ENCODE data around the gene NR2F1. TPM values are rescaled to one million over a fixed set of nuclear protein-coding genes. Genes with fewer than 3 reads are reported as not detected.

The NR2F1 gene
- total RNA-seq, 1 donor from 2014 or later, result 0.47 TPM

DNA sequence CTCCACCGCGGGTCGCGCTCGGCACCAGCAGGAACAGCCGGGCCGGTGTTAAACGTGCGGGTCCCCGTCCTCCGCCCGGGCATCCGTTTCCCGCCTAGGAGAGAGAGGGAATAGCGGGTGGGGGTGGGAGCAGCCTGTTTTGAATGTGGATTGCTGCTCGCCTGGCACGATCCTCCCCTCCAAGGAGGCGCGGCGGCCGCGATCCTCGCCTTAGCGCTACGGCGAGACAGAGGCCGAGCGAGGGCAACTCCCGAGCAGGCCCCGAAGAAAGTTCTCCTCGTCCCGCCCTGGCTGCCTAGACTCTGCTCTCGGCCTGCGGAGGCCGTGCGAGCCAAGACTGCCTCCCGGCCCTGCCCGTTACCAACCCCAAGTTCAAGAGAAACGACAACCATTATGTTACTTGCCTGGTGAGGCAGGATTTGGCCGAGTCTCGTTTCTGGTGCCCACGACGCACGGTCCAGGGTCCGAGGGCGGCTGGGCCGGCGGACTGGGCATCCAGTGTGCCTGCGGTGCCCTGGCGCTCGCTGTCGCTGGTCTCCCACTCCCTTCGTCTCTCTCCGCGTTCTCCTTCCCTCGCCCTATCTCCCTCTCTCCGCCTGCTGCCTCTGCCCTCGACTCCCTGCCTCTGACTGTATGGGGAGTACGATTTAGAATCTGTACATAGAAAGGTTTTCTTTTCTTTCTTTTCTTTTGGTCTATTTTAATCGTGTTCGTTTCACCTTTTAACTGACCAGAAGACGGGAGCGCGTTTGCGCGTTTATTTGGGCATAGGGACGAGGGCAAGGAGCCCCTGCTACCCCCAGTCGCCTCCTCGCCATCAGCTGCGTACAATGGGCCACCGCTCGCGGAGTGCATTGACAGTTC is 2.7 kb upstream of the NR2F1 start:
- intact Hi-C loops (cut with micrococcal nuclease), result no loop called here
- Histone ChIP-seq H3K4me3 (peak overlapping the region; percentile 75), H3K27ac (replicated peaks) (no peak overlapping the region), H3K27me3 (ENCODE audit: low read depth) (peaks cover 87% of the 10 kb centered on the region), H3K4me1 (peaks cover 47% of the 10 kb centered on the region), H3K9me3 (replicated peaks) (no peaks in the 10 kb centered on the region), H3K36me3 (no peaks in the 10 kb centered on the region)
- TF ChIP-seq, protein P1, sequence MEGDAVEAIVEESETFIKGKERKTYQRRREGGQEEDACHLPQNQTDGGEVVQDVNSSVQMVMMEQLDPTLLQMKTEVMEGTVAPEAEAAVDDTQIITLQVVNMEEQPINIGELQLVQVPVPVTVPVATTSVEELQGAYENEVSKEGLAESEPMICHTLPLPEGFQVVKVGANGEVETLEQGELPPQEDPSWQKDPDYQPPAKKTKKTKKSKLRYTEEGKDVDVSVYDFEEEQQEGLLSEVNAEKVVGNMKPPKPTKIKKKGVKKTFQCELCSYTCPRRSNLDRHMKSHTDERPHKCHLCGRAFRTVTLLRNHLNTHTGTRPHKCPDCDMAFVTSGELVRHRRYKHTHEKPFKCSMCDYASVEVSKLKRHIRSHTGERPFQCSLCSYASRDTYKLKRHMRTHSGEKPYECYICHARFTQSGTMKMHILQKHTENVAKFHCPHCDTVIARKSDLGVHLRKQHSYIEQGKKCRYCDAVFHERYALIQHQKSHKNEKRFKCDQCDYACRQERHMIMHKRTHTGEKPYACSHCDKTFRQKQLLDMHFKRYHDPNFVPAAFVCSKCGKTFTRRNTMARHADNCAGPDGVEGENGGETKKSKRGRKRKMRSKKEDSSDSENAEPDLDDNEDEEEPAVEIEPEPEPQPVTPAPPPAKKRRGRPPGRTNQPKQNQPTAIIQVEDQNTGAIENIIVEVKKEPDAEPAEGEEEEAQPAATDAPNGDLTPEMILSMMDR (IDR thresholded peaks at IDR 0.05; ENCODE audit: borderline replicate concordance), result no peak
- DNase-seq, result no peak

DNA sequence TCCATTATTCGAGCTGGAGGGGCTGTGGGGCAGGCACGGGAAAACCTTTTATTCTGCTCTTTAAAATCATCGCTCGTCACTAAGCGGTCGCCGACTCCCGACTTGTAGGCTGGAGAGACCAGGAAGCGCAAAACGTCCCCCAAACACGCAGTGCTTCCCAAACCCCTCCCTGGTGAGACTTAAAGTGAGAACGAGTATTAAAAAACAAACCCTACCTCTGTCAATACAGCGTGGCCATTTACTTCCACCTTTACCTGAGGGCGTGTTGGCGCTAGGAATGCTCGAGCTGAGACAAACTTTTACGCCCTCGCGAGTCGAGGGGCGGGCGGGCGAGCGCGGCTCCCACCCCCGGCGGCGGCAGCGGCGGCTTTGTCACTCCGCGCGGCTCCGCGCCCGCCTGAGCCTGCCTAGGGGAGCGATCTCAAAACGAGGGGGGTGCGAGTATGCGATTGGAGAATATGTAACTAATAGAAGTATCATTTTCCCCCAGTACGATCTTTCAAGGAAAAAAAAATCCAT is 2.0 kb upstream of the NR2F1 start, which contains the start of gene NR2F1-AS1:
TSS of gene NR2F1-AS1 (minus strand) at position 293 of the 519 bp plus-strand sequence.
- intact Hi-C loops (cut with micrococcal nuclease), result no loop called here
- no peaks in the 10 kb centered on the region for H3K36me3 ChIP-seq
- H3K27ac ChIP-seq (replicated peaks), result no peak within 1 kb of the TSS
- H3K27me3 ChIP-seq (ENCODE audit: low read depth), result peaks cover 87% of the 10 kb centered on the region
- peaks cover 52% of the 10 kb centered on the region for H3K4me1 ChIP-seq
- TF ChIP-seq, protein P1 (IDR thresholded peaks at IDR 0.05; ENCODE audit: borderline replicate concordance), result no peak
- peak within 1 kb of the TSS; percentile 75 for H3K4me3 ChIP-seq
- no peak for DNase-seq
- H3K9me3 ChIP-seq (replicated peaks), result no peaks in the 10 kb centered on the region

DNA sequence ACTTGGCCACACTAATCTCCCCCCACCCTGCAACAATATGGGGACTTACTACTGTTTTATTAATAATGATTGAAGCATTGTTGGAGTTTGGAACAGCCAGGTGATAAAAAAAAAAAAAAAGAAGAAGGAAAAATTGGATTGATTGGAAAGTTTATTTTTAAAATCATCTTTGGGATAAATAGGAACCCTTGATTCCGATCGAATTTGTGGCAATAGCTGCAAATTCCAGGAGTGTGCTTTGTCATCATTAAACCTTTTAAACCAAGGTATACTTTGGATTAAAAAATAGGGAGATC is 907 bp upstream of the NR2F1 start:
- peaks cover 87% of the 10 kb centered on the region for H3K27me3 ChIP-seq (ENCODE audit: low read depth)
- intact Hi-C loops (cut with micrococcal nuclease), result no loop called here
- H3K27ac ChIP-seq (replicated peaks), result no peak overlapping the region
- H3K9me3 ChIP-seq (replicated peaks), result no peaks in the 10 kb centered on the region
- no peak for DNase-seq
- no peak overlapping the region for H3K4me3 ChIP-seq
- TF ChIP-seq, protein P1 (IDR thresholded peaks at IDR 0.05; ENCODE audit: borderline replicate concordance), result no peak
- peaks cover 52% of the 10 kb centered on the region for H3K4me1 ChIP-seq
- no peaks in the 10 kb centered on the region for H3K36me3 ChIP-seq

DNA sequence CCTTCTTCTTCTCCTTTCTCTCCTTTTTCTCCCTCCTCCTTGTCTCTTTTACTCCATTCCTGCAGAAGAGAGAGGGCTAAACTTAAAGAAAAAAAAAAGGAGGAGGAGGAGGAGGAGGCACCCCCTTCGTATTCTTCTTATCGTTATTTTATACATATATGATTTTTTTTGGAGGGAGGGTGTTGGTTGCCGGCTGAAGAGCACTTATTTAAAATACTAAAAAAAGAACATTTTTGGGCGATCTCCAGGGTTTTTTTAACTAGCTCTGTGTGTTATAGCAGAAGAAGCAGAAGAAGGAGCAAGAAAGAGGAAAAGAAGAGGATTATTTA is 381 bp downstream of the NR2F1 start:
- peak overlapping the region; percentile 65 for H3K4me3 ChIP-seq
- TF ChIP-seq, protein P1 (IDR thresholded peaks at IDR 0.05; ENCODE audit: borderline replicate concordance), result no peak
- peaks cover 87% of the 10 kb centered on the region for H3K27me3 ChIP-seq (ENCODE audit: low read depth)
- peaks cover 52% of the 10 kb centered on the region for H3K4me1 ChIP-seq
- no peak overlapping the region for H3K27ac ChIP-seq (replicated peaks)
- intact Hi-C loops (cut with micrococcal nuclease), result no loop called here
- no peaks in the 10 kb centered on the region for H3K36me3 ChIP-seq
- H3K9me3 ChIP-seq (replicated peaks), result no peaks in the 10 kb centered on the region
- no peak for DNase-seq

DNA sequence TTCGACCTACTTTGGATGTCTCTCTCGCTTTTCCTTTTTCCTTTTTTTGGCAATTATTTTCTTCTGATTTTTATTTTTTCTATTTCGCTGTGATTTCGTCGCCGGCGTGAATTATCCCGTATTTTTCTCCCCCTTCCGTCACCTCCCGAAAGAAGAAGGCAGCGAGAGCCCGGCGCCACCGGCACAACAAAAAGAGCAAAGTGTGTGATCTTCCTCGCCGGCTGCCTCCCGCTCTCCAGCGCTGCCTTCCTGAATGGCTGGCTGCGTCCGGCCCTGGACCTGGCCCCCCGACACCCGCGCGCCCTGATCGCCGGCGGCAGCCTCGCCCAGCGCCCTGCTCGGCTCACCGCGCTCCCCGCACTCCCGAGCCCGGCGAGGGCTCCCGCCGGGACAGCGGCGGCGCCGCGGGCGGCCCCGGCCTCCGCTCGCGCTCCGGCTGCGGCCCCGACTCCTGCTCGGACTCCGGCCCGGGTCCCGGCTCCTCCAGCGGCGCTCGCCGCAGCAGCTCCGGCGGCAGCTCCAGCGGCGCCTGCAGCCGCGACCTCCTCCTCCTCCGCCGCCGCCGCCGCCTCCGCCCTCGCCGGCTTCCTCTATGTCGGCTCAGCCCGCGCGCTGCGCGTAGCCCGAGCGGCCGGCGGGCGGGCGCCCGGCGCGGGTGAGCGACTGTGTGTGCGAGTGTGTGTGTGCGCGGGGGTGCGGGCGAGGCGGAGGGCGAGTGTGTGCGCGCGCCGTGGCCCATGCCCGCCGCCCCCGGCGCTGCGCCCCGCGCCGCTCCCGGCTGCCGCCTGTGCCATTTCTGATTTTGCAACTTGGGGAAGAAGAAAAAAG is 960 bp downstream of the NR2F1 start:
- H3K36me3 ChIP-seq, result no peaks in the 10 kb centered on the region
- intact Hi-C loops (cut with micrococcal nuclease), result no loop called here
- no peak for DNase-seq
- H3K27me3 ChIP-seq (ENCODE audit: low read depth), result peaks cover 87% of the 10 kb centered on the region
- H3K4me3 ChIP-seq, result peak overlapping the region; percentile 65
- H3K4me1 ChIP-seq, result peaks cover 49% of the 10 kb centered on the region
- TF ChIP-seq, protein P1 (IDR thresholded peaks at IDR 0.05; ENCODE audit: borderline replicate concordance), result no peak
- H3K27ac ChIP-seq (replicated peaks), result no peak overlapping the region
- no peaks in the 10 kb centered on the region for H3K9me3 ChIP-seq (replicated peaks)
